Non-pigmented ciliary epithelial cell (primary cell): Measurements from ENCODE around the gene ANK3.
A peak's percentile ranks its signal among the peaks of the same experiment; 100 is the strongest.

ENCODE experiments used
- DNase-seq: peaks from one replicate; pipeline ENCODE4 v3.0.0-alpha.2; 2010; ENCODE audit warnings: low read depth

The ANK3 gene

DNA sequence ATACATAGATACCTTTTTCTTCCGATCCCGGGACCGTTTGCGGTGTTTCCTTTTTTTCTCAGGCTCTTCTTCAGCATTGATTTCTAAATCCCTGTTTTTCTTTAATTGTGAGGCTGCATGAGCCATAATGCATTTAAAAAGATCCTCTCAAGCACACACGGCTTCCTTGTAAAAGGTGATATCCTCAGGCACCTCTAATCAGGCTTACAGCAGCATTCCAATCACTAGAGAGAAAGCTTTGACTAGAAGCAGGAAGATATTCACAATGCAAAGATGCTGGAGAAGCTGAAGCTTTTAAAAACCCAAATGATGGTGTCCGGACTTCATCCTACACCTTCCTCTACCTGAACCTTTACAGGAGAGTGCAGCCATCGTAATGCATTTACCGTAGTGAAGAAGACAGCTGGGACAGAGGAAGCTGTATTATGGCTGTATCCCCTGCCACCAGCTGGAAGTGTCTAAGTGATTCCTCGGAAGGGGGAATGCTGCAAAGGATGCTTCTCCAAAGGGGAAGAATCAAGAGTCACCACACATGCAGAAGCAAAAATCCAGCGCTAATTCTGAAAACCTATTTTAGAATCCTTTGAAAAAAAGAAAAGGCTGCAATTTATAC lies at the start of gene ANK3:
Gene ANK3, minus strand, starts transcription at position 463 of the 613 bp plus-strand sequence. Its CDS starts 337 bp downstream, at position 126.
- no peak for DNase-seq

DNA sequence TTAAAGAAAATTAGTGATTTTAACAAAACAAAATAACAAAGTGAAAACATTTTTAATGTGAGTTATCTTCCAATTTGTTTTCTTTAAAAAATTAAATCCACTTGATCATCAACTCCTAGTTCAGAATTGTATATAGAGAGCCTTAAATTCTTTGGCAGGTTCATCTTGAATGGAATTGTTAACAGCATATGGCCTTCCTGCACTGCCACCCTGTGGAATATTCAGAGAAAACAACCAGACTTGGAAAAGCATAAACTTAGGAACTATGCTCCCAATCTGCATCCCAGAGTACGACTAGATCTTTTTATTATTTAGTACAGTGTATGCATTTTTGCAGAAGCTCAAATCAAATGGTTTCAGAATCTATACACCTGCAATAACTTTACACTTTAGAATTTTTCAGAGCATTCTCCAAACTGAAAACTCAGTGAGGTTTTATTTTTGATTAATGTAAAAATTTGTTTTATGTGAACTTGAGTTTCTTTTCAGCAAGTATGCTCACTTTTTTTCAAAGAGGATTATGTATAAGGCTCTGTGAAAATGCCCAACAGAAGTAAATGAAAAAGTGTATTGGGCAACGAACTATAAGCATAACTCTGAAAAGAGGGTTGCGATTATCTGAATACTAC lies 44.9 kb upstream of the ANK3 start:
- no peak for DNase-seq

DNA sequence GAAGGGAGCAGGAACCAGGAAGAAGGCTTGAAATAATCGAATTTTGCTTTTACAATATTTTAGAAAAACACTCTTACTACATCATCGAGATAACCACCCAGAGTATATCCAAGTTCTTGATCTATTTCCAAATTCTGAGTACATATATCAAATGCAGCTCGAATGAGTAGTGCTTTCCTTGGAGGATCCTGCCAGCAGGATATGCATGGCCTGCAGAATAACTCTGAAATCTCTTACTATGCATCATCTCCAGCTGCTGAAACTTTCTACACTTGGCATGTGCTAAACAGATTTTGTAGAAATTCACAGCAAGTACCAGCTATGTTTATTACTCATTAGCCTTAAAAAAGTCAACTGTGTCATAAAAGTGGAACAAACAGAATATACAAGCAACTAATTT lies 44.0 kb upstream of the ANK3 start:
- DNase-seq = peak; percentile 60

DNA sequence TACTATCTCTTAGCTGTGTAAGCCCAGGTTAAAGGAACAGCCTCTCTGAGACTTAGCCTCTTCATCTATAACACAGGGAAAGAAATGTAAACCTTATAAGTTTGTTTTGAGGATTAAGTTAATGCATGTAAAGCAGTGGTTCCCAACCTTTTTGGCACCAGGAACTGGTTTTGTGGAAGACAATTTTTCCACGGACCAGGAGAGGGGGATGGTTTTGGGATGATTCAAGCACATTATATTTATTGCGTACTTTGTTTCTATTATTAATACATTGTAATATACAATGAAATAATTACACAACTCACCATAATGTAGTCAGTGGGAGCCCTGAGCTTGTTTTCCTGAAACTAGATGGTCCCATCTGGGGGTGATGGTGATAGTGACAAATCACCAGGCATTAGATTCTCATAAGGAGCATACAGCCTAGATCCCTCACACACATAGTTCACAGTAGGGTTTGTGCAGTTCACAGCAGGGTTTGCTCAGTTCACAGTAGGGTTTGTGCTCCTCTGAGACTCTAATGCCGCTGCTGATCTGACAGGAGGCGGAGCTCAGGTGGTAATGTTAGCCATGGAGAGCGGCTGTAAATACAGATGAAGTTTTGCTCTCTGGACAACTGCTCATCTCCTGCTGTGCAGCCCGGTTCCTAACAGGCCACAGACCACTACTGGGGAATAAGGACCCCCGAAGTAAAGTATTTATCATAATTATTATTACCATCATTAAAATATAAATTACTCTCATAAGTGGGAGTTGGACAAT lies 41.3 kb upstream of the ANK3 start:
- DNase-seq = no peak

DNA sequence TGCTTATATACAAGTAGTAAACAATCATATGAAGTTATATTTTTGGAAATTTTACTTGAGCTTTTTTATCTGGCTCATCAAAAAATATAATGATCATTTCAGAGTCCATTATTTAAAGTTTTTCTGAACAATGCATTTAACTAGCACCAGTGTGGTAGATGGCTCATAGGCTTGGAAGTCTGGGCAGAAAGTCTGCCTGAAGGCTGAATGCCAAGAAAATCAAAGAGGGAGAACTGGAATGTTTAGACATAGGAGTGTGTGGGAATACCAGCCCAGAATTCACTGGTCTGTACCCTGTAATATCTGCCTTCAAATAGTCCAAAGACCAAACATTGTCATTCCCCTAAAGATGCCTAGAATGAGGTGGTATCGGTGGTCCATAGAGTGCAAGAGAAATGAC lies 40.3 kb upstream of the ANK3 start:
- peak; percentile 67 for DNase-seq

DNA sequence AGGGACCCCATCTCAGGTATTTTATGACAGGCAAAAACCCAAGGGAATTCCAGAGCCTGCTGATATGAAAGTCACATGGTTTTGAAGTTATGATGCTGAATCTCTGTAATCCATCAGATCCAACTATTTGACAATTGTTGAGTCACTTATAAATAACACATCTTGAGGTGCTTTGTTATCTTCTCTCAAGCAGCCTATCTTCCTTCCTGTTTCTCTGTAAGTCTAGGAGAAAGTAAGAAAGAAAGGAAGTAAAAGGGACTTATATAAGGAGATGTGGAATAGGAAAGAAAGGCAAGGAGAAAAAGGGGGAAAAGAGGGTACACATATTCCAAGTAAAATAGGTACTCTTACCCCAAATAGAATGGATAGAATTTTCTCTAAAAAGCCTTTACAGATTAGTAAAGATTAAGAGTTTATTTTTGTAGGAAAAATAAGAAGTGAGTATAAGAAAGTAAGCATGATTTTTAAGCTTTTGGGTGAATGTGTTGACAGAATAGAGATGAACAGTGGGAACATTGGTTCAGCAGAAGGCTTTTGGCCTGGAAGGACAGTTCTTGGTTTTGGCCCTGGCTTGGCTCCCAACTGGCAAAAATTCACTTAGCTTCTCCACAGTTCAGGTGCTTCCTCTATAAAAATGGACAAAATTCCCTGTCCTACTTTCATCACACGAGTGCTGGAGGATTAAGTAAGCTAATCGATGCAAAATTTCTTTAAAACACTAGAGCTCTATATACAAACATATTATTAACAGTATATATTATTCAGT lies 39.6 kb upstream of the ANK3 start:
- no peak for DNase-seq

DNA sequence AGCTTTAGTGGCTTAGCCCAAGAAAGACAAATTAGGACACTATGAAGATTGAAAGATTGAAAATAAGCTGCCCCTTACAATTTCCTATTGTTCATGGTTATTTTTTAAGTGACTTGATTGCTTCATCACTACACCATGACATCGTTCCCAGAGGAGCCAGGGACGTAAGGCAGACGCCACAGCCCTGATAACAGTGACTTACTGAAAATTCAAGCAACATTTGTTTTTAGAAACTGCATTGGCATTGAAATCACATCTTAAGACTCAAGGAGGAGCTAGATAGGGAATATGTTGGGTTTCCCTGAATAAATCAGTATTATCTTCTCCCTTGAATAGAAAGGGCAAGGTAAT lies 38.7 kb upstream of the ANK3 start:
- DNase-seq = no peak

DNA sequence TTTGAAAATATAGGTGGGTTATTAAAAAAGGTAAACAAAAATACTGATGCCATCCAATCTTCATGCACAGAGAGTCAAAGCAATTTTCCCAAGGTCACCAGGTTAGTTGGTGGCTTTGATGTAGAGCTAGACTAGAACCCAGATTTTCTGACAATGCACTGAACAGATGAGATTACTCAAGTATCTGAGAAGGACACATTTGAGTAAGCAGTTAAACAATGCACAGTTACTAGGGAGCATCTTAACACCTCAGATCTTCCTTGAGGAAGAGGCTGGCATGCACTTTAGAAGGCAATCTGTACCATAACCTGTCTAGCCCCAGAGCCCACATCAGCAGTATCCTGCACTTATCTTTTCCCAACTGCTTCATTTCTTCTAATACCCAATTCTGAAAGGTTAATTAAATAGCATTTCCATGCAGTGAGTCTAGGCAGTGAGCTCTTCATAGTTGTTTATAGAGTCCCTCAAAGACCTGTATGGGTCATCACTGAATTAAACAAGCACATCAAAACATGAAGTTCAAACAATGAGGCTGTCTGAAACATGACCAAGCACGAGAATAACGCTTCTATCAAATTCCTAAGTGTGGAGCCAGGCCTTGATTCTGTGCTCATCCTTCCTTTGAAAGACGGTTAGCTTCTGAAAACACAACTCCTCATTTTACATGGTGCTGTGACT lies 38.2 kb upstream of the ANK3 start:
- no peak for DNase-seq

DNA sequence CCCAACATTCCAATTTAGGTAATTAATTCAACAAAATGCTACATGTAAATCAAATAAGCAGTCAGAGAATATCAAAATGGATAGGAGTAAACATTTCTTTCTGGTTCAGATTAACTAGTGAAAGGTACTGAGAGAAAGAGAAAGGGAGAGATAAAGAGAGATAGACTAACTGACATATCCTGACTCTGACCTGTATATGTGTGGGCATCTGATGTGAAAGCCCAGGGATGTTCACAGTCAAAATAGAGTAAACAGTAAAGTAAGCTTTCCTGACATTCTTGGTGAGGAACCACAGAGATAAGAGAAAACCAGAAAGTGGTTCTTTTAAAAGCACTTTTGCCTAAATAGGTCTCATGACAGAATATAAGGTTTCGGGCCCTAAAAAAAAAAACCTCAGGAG lies 37.5 kb upstream of the ANK3 start:
- no peak for DNase-seq

DNA sequence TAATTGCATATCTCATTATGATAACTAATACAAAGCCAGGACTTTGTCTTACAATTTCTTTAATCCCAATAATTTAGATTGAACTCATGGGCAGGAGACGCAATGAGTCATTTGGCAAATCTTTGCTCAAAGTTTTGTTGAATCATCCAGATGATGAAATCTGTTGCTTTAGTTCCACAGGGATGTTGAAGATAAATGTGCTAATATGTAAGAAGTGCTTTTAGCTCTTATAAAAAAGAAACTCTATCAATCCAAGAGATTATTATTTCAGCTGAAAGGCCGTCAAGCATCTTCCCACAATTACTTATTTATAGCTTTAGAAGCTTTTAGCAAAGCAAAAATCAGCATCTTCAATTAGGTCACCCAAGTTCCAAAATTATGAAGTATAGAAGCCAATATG lies 36.8 kb upstream of the ANK3 start:
- DNase-seq = peak; percentile 78

DNA sequence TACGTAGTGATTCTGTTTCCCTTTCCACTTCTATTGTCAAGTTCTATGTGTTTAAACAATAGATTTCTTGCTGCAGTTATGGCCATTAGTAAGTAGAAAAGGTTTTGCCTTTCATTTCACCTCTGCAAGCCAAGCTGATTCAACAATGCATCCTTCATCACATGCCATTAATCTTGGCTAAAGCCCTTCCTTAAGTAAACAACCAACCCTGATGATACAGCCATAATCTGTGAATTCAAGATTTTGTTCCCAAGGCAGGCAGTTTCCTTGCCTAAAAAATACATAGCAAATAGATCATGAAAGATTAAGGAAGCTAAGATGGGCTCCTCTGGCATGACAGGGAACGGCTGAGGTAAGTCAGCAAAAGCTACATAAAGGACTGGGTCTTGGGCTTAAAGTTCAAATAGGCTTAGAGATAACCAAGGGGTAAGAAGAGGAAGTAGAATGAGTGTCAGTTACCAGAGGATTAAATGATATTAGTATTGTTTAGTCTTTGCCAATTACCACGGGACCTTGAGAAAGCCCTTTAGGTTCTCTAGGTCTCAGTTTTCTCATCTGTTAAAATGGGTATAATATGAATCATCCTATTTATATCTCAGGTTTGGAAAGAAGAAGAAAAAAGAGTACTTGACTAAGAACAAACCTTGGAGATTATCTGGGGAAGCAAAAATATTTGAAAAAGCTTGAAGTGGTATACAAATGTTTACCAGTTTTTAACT lies 35.9 kb upstream of the ANK3 start:
- no peak for DNase-seq

DNA sequence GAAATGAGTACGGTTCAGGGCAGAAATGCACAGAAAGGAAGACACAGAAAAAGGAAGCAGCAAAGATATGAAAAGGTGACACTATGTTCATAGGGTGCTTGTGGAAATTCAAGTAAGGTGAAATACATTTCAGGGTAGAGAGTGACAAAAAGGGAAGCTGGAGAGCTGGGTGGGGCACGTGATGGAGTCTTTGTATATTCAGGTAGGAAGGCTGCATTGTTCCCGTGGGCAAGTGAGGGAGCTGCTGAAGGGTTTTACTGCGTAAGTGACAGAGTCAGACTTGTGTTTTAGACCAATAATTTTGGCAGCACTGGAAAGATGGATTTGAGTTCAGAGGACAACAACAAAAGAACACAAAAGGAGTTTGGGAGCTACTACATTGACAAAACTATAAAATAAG lies 35.3 kb upstream of the ANK3 start:
- DNase-seq = no peak

DNA sequence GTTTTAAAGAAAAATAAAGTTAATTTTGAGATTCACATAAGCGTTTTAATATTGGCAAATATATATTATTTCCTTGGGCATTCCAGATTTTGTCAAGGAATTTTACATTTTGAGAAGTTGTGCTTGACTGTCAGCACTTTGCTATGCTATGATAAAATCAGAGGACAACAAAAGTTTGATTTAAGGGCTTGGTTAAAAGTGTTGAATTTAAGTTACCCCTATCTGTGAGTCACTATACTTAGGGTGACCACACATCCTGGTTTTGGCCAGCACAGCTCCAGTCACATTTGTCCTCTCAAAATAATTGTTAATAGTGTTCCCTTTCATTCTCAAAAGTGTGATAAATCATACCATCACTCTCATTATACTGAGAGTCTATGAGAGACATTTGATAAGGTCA lies 34.2 kb upstream of the ANK3 start:
- DNase-seq = no peak

DNA sequence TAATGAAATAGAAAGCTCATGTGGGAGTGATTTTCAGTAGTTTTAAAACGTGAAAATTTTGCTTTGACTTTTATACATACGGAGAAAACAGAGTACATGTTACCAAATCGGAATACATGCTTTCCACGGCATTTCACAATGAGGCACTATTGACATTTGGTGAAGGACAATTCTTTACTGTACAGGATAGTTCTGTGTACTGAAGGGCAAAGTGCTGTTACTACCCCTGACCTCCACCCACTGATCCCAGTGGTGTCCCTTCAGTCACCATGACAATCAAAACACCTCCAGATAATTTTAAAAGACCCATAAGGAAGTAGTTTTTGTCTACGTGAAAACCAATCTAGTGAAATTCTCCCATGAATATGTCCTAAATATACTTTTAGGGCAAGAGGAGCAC lies 33.1 kb upstream of the ANK3 start:
- no peak for DNase-seq

DNA sequence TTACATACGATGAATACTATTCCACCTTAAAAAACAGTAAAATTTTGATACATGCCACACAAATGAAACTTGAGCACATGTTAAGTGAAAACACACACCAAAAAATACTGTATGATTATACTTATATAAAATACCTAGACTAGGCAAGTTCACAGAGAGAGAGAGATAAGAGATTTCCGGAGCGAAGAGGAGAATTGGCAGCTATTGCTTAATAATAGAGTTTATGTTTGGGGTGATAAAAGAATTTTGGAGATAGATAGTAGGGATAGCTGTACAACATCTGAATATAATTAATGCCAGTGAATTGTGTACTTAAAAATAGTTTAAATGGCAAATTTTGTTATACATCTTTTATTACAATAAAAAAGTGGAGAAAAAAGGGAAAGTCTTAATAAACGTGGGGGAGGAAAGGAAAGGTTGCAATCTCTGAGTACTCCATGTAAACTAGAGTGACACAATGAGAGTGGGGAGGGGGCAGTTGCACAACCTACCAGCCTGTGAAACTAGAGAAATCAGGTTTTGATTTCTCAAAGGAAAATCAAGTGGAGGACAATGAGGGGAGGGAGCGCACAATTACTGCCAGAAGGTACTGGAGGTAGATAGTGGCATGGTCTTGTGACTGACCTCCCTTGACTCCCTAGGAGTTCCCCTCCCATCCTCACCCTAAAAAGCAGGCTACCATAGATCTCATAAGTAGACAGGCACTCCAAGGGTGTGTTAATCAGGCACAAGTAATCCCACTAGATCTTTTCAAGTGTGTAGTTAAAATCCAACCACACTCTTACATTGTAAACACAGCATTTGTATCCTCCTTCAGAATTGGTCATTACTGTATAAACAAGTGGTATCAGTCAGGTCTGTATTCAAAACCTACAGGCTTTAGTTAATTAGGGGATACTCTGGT lies 31.6 kb upstream of the ANK3 start:
- DNase-seq = no peak

DNA sequence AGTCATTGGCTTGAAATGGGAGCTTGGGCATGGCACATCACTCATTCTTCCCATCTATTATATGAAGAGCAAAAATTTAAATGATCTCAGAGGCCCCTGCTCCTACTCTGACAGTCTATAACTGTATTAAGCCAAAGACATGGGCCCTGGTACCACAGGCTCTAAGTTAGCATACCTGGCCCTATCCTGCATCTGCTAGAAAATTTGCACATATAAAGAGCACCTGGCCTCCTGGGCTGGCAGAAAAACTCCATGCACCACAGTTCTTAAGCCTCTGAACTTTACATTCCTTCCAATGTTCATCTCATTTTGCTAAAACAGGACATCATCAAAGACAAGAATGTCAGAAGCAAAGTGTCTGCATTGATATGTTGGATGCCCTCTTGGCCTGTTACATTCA lies 29.6 kb upstream of the ANK3 start:
- DNase-seq = no peak

DNA sequence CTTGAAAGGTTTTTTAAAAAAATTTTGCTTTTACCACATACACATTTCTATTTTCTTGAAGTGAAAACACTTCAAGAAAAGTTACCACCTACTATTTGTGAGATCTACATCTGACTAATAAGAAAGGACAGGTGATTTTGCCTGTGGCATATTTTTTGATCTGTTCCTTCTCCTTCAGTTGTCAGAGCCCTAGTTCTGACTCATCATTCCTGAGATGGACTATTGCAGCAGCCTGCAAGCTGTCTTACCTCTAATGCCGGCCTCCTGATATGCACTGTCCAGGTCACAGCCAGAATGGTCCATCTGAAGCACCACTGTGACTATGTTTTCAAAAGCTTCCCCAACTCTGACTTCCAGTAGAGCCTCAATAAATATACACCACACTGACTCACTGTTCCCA lies 28.2 kb upstream of the ANK3 start:
- no peak for DNase-seq

DNA sequence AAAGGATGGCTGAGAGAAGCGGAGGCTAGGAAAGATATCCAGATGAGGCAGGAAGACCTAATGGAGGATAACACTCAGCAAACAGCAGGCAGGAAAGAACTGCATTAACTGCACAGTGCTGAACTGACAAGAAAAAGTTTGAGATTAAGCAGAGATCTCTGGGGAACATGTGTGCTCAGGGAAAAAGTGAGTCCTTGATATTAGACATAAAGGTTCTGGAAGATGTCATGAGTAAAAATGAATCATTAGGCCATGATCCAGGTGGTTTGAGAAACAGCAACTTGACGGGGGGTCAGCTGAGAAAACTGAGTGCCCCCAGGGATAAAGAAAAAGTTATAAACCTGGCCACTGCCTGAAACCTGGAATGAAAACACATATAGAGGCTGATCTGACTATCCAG lies 27.3 kb upstream of the ANK3 start:
- no peak for DNase-seq

DNA sequence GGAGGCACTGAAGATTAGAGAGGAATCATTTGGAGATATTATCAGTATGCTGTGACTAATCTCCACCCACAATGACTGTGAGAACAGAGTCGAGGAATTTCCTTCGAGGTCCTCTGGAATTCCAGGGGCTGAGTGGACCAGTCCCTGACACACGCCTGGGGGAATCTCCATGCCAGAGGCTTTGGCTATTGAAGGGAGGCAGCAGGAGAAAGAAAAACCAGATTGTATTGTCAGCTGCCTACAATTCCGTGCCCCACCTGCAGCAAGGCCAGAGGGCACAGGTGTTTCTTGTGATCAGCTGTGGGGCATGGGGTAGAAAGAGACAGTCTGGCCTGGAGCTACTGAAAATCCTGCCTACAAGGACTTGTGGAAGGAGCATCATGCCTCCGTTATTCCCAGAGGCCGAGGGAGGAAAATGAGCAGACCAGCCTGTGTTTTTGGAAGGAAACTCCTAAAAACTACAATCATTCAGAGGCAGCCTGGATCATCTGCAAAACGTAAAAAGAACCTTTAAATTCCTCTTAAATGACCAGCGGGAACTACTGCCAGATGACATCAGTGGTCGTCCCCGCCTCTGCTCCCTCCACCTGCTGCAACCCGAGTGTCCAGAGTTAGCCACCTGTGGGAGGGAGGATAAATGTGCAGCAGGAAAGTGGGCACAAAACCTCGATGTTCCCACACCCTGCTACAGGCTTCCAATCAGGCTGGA lies 25.4 kb upstream of the ANK3 start:
- DNase-seq = peak; percentile 77

DNA sequence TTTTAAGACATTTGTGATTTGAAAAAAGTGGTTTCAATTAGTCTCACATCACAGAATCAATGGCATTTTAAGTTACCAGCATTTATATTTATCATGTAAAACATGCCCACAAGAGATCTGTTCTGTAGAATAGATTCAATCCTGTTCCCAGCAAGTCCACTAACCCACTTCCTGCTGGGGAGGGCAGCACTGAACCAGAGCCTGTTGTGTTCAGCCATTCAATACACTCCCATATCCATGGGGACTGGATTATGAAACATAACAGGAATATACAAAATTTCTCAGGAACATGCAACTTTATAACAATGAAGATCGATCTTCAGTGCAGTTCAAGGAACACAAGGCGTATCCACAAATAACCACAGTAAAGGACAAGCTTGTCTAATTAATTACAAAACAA lies 24.4 kb upstream of the ANK3 start:
- DNase-seq = no peak
